Dedifferentiated amniotic fluid mesenchymal stem cell (primary cell): ENCODE measurements around the gene KCNAB2.

Source experiments
- DNase-seq: peaks from one replicate; pipeline ENCODE4 v3.0.0-alpha.2; 2016; ENCODE audit errors: extremely low spot score

KCNAB2 gene

DNA sequence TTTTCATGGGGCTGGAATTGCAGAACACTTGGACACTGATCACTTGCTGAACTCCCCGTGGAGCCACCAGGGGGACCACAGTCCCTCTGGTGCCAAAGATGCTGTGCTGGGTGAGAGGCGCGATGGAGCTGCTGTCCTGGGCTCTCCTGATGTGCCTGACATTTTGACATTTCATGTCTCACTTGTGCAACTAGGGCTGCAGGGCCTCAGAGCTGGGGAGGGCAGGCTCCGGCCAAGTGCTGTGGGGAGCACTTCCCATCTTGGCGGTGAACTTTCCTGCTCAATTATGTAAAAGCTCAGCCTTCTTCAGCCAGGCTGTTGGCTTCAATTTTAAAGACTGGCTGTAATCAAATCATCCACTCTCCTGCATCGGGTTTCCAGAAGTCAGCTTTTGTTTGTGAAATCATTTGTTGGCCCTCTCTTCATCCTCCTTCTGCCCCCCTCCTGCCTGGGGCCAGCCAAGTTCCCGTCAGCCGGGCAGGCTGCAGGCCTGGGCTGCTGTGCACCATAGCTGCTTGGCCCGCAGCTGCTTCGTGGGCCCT, 36.8 kb downstream of the KCNAB2 start:
- DNase-seq = no peak

DNA sequence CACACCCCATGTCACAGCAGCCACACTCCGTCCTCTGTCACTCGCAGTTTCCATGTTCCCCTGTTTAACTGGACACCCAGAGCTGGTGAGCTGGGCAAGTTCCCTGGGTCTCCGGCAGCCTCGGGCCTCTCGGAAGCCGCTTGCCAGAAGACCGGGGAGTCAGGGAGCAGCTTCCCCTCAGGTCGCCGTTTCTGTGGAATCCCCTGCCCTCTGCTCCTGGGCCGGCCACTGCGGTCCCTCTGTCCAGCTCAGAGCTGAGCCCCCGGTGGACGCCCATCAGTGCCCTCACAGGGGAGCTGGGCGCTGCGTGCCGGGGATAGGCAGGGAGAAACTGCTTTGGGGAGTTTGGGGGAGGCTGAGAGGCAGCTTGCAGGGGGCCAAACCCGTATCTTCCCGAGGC, 37.7 kb downstream of the KCNAB2 start:
- DNase-seq = no peak

DNA sequence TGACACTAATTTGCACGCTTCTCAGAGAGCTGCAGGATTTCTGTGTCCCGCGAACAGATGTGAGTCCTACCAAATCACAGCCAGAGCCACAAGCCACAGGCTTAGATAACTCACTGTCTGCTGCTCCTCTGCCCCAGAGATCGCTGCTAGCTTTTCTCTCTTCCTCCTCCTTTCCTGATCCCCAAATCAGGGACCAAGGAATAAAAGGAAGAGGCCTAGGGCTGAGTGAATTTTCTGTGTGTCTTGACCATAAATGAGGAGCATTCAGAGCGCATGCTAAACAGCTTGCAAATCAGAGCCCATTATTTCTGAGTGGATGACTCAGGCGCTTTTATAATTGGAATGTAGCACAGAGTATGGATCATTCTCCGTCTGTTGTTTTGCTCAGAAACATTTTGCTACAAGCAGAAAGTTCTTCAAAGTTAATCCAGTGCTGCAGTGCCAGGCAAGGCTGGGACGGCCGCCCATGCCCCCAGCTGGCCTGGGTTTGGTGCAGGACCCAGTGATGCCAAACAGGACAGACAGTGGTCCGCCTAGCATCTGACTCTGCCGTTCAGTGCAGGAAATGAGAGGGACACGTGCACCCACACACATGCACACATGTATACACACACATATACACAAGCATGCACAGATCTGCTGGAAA, 38.2 kb downstream of the KCNAB2 start:
- peak; percentile 50 for DNase-seq

DNA sequence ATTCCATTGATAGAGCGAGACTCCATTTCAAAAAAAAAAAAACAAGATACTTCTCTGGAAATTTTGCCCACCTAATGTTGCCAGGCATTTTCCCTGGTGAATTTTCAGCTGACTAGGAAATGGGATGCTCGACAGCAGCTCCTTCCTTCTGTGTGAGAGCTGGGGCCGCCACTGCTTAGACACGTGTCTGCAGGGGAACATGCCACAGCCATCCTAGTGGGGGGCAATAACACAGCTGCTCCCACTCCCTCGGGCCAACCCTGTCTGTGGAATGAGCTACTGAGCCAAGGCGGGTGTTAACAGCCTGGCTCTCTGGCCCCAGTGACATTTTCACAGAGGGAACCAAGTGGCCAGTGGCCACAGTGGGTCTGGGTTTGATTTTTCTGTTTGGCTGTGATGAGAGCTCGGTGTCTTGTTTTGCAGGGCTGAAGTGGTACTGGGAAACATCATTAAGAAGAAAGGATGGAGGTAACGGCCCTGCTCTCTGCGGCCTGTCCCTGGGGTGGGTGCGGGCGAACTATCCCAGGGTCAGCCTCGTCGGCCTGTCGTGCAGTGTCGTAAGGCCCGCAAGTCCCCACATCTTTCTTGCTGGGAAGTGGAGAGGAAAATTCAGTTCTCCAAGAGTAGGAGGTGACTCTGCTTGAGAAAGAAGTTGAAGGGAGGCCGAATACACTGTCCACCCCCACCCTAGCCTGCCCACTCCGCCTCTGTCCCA, 39.2 kb downstream of the KCNAB2 start:
- no peak for DNase-seq

DNA sequence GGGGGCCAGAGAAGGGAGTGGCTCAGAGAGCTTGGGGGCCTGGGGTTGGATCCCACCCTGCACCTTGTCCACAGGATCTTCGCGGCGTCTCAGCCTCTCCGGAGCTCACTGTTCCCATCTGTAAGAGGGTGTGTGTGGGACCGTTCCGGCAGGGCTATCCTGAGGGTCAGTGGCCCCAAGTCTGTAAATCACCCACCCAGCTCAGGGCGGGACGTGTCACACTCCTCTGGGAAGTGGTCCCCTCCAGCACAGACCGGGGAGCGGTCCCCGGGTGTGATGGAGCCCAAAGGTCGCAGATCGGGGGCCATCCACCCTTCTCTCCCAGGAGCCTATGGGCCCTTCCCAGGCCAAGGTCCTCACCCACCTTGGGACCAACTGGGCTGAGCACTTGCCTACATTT, 40.0 kb downstream of the KCNAB2 start:
- no peak for DNase-seq

DNA sequence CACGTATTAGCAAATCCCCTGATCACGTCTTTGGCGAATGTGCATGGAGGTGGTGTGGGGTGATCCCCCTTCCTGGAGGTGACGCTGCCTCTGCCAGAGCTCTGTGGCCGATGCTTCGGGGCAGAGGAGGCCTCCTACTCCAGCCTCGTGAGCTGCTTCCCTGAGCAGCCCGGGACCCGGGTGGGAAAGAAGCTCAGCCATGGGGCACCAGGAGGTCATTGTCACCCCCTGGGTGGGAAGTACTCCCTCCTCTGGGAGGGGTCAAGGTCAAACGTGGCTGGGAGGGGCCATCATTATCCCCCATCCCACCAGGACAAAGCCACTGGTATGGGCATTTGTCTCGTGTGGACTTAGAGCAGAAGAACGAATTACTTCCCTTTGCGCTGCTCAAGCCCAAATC, 40.7 kb downstream of the KCNAB2 start:
- no peak for DNase-seq

DNA sequence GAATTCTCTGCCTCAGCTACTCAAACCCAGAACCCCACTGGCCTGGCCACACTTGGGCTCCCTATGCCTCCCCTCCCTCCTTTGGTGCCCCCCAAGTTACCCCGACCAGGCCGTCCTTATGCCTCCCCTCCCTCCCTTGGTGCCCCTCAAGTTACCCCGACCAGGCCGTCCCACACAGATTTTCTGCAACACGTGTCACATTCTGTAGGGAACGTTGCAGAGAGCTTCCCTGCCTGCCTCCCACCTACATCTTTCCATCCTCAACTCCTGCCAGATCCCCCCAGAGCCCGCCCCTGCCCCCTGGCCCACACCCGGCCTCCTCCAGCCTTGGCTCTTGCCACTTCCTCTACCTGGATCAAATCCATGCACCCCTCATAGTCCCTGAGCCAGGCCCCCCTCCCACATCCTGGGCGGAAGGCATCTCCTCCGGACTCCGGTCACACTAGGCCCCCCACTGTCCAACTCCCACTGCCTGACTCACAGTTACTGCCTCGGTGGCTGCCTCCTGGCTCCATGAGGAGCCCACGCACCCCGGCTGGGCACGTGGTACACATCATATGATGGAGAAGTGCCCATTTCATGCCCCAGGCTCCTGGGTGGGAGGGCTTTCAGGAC, 41.2 kb downstream of the KCNAB2 start:
- no peak for DNase-seq

DNA sequence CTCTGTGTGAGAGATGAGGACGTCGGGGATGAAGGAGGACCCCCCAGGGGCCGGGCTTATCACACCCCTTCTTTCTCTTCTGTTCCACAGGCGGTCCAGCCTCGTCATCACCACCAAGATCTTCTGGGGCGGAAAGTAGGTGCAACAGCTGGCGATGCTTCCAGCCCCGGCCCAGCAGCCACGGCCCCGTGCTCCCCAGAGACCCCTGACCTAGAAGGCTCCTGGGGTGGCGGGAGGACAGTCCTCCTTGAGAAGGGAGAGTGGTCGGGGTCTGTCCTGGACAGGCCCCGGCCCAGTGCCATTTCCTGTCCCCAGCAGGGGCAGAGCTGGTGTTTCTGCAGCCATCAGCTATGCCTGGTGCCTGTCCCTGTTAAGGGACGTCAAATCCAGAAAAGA, 41.7 kb downstream of the KCNAB2 start:
- no peak for DNase-seq

DNA sequence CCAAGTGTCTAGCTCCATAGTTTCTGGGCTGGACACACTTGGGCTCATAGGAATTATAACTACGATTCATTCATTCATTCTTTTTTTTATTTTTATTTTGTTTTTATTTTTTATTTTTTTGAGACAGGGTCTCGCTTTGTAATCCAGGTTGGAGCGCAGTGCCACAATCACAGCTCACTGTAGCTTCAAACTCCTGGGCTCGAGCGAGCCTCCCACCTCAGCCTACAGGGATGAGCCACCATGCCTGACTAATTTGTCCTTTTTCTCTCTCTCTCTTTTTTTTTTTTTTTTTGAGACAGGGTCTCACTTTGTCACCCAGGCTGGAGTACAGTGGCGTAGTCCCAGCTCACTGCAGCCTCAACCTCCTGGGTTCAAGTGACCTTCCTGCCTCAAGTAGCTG, 42.3 kb downstream of the KCNAB2 start:
- no peak for DNase-seq

DNA sequence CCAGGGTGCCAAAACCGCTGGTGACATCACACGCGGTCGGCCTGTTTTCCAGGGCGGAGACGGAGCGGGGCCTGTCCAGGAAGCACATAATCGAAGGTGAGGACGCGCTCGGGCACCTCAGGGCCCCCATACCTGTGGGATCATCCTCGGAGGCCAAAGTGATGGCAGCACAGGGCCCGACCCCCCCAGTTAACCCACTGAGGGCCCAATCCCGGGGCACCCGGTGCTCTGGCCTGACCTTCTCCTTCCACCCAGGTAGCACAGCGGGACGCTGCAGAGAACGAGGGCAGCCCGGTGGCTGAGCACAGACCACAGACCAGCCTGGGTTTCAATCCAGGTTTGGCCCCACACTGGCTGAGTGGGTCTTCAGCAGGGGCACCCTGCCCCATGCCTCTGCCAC, 43.3 kb downstream of the KCNAB2 start:
- DNase-seq = no peak

DNA sequence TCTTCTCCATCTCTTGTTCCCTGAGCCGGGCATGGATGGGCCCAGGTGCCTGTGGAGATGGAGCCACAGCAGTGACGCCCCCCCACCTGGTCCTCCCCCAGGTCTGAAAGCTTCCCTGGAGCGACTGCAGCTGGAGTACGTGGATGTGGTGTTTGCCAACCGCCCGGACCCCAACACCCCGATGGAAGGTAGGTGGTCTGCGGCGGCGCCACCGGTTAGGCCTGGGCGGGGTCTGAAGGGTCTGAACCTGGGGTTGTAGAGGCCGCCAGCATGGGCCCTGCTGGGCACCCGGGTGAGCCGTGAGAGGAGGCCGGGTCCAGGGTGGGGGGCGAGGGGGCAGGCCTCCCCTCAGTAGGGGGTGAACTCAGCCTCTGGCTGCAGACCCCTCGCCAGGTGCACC, 44.6 kb downstream of the KCNAB2 start:
- DNase-seq = no peak

DNA sequence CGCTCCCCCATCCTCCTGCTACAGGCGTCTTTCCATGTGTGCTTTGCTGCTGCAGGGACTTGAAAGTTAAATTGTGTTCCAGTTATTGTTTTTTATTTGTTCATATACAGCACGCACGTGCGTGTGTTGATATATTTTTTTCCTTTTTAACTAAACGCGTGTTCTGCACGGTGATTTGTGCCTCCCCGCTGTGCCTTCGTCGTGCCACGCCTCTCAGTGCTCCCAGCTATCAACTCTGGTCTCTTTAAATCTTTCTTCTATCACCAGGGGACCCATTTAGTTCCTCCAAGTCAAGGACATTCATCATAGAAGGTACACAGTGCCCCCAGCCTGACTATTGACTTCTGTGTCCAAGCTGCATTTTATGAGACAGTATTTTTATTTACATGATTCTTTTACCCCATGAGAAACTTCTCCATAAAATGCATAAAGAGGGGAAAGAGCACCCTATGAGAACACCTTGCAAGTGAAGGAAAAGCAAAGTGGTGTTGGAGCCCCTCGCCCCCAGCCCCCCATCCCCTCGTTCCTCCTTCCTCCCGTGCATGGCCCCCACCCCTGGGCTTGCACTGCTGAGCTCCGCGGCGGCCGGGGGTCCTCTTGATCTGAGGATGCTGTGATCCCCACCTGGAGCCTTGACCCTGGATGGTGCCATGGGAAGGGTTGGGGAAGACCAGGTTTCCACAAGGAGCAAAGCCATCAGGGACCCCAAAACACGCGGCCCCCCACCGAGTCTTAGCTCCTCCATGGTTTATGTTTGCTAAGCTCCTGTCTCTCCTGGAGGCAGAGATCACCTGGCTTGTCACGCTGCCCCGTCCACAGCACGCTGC, 45.5 kb downstream of the KCNAB2 start:
- no peak for DNase-seq

DNA sequence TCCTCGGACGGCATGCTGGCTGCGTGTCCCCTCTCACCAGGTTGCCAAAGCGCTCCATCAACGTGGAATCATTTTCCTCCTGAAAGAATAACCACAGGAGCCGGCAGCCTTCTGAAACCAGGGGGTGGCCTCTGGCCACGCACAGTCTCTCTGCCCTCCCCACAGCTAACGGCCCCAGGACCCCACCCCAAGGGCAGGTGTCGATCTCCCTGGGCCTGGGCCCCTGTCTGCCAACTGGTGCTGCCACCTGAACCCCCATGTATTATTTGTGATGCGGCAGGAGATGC, 46.1 kb downstream of the KCNAB2 start:
- DNase-seq = no peak

DNA sequence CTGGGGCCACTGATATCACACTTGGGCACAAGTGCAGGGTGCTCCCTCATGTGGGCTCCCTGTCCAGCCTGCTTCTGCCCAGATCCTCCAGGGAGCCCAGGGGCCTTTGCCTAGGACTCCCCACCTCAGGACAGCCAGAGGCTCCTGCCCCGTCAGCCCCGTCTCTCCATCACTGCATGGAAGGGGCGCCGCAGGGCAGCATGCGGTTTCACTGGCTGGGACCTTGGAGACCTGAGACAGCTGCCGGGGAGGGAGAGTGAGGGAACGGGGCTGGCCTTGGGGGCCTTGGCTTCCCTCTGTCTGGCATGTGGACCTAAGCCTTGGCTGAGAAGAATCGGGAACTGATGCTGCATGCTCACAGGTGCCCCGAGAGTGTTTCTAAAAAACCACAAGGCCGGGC, 46.5 kb downstream of the KCNAB2 start:
- no peak for DNase-seq

DNA sequence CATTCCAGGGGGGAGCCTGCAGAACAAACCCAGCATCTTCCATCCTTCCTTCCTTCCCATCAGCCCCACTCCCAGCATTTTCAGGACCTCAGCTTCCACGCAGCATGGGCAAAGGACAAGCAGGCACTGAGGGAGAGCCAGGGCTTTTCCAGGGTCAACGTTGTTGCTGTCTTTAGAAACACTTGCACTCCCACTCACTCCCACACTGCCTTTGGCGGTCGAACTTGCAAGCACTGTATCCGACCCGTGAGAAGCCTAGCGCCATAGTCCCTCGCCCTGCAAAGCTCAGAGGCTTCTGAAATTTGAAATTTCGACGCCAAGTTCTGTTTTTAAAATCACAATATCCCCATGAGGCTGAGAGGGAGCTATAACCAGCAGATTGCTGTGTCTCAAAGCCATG, 47.4 kb downstream of the KCNAB2 start:
- no peak for DNase-seq

DNA sequence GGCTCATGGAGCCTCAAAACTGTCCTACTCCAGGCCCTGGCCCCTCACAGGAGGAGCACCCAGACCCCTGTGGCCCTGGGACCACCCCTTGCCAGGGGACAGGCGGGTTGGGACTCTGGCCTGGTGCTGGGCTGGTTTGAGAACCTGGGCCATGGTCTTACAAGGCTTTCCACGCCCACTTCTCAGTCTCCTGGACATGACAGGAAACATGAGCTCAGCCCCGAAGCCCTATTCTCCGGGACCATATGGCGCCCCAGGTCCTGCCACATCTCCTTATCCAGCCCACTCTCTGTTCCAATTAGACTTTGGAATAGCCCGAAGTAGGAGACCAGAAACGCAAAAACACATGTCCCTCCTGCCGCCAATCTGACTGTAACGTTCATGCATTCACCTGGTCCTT, 47.9 kb downstream of the KCNAB2 start:
- no peak for DNase-seq

DNA sequence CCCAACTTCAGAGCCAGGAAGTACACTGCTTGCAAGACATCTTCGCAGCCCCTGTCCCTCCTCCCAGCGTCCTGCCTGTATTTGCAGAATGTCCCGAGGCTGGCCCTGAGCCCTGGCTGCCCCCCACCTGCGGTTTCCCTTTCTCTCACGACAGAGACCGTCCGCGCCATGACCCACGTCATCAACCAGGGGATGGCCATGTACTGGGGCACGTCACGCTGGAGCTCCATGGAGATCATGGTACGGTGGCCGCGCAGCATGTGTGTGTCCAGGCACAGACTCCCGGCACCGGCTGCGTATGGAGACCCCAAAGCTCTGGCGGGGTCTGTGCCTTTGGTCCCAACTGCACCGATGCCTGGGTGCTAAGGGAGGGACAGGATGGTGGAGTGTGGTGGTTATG, 48.6 kb downstream of the KCNAB2 start:
- no peak for DNase-seq

DNA sequence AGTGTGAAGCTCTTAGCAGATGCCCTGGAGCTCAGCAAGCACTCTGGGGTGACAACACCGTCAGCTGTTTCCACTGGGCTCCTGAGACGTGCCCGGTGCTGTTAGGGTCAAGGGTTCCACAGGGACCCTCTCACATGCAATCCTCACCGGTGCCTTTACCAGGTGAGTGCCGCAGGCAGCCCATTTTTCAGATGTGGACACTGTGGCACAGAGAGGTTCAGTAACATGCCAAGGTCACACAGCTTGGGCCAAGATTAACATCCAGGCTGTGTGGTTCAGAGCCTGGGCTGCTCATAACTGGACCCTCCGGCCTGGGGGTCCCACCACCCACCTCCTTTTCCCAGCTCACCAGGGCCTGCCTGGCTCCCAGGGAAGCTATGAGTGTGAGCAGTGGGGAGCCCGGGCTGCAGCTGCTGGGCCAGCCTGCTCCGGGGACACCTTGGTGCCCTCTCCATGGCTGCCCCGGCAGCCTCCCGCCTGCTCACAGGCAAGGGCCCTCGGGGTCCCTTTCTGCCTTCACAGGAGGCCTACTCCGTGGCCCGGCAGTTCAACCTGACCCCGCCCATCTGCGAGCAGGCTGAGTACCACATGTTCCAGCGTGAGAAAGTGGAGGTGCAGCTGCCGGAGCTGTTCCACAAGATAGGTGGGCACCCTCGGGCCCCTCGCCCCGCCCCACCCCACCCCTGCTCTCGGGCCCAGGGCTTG, 49.3 kb downstream of the KCNAB2 start:
- DNase-seq = no peak

DNA sequence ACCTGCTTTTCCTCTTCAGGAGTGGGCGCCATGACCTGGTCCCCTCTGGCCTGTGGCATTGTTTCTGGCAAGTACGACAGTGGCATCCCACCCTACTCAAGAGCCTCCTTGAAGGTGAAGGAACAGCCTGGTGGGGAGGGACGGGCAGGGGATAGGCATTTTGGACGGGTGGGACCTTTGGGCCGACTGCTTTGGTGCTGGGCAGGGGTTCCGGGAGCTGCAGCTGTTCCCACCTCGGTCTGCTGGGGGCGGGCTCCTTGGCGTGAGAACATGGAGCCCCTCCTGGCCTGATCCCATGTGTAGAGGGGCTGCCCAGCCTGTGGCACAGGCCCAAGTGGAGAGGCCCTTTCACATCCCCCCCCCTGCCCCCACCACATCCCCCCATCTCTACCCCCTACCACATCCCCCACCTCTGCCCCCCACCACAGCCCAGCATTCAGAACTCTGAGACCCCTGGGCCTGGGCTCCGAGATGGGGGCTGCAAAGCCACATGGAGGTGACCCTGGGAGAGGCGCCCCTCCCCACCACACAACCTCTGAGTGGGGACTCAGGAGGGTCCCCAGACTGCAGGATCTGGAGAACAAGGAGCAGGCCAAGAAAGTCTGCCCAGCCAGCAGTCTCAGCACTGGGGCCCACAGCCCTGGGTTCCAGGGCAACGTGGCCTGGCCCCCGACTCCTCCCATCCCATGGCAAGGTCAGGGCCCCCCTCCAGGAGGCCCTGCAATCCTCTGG, 50.0 kb downstream of the KCNAB2 start:
- DNase-seq = no peak

DNA sequence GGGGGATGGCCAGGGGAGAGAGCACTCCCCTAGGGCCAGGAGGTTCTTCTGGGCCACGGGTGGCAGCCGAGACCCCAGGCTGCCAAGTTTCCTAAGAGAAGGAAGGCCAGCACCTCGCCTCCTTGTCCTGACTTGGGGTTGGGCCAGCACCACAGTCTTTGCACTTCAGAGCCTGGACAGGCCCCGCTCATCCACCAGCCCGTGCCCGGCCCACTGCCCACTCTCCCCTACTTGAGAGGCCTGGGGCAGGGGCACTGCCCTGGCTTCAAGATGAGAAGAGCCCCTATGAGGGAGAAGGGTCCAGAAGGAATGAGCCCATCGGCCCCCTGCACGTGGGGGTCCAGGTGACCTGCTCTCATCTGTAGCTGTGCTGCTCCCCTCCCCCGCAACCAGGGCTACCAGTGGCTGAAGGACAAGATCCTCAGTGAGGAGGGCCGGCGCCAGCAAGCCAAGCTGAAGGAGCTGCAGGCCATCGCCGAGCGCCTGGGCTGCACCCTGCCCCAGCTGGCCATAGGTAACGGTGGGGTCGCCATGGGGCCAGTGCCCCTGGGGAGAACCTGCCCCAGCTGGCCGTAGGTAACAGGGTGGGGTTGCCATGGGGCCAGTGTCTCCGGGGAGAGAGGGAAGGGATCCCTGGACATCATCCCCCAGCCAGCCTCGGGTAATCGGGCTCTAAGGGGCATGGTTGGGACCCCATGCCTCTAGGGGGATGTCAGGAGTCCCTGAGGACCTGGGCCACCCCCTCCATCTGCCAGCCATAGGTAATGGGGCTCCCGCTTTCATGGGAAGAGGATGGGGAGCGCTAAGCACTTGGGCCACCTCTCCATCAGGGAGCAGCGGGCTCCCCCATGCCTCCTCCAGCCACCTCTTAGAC, 50.8 kb downstream of the KCNAB2 start:
- DNase-seq = no peak
